GM18867 (cell line): ENCODE measurements around the gene MAP4K4.

Experiments used
- ATAC-seq: cut with Tn5 transposase; IDR thresholded peaks from one replicate; pipeline ENCODE4 v1.9.1; 2021; ENCODE audit warnings: mild to moderate bottlenecking, moderate library complexity; ENCODE audit not compliant: unreplicated experiment

The MAP4K4 gene

DNA sequence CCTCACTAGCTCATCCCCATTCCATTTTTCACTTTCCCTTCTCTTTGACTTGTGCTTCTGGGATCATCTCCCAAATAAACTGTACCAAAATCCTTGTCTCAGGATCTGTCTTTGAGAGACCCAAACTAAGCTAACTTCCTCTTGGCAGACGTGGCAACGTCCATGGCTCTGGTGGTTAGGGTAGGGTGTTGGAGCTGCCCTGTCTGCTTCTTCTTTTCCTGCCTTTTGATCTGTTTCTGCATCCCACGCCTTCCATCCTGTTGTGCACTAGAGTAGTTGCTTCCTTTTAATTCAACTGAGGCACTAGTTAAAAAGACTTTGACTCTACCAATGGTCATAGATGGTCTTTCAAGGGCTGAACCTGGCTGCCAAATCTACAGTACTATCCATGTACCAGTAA, 5.5 kb upstream of the MAP4K4 start:
- no peak for ATAC-seq

DNA sequence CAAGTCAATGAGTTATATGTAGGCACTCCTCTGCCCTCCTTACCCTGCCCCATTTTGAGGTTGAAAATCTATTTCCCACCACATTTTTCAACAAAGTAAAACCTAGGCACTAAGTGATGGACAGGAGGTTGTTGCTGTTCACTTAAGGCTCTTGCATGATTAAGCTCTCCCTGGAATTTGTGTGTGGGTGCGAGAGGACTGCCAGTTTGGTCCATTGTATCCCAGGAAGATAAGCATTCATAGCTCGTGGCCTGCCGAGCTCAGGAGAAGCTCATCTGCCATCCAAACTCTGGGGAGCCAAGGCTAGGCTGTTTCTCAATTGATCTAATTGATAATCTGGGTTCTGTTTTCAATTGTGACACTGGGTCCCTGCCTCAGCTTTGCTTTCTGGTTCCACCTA, 4.7 kb upstream of the MAP4K4 start:
- no peak for ATAC-seq

DNA sequence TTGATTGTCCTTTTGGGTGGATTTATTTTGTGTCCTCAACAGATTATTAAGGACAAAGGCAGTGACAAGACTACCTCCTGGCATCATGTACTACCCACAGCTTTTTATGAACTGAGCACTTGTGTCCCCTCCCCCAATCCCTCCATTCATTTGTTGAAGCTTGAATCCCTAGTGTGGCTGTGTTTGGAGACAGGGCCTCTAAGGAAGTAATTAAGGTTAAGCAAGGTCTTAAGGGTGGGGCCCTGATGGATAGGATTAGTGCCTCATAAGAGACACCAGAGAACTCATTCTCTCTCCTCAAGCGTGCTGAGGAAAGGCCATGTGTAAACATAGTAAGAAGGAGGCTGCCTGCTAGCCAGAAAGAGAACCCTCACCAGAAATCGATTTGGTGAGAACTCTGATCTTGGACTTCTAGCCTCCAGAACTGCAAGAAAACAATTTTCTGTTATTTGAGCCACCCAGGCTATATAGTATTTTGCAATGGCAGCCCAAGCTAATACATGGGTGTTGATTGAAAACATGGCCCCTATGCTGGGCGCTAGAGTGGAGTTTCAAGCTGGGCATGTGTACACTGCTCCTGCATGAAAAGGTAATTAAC, 3.4 kb upstream of the MAP4K4 start:
- no peak for ATAC-seq

DNA sequence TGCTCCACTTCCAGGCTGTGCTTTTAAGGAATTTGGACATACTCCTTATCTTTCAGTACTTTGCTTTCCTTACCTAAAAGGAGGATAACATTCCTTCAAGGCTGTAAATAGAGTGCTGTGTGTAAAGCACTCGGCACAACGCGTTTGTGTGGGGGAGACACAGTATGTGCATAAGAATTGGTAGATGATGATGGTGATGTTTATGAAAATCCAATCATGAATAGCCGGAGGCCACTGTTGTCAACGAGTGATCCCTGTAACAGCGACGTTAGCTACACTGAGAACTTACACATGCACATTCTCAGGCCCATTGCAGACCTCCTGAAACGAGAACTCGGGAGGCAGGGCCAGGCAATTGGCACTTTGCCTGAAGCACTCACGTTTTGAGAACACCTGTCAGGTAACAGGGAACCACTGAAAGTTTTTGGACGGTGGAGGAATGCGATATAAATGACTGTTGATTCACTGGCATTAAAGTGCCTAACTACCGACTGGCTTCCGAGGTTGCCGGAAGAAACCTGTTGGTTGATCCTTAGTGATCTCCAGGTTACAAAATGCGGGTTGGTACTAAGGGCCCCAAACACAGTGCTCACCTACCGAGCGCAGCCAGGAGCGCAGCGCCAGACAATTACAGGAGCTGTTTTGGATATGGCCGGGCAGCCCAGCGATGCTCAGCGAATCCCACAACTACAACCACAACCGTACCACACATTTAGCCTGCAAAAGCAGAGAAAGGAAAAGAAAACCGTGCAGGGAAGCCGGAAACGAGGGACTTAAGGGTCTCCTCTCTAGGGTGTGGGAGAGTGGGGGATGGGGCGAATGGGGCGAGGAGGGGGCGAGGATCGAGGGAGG, 1.0 kb upstream of the MAP4K4 start:
- ATAC-seq, result no peak

DNA sequence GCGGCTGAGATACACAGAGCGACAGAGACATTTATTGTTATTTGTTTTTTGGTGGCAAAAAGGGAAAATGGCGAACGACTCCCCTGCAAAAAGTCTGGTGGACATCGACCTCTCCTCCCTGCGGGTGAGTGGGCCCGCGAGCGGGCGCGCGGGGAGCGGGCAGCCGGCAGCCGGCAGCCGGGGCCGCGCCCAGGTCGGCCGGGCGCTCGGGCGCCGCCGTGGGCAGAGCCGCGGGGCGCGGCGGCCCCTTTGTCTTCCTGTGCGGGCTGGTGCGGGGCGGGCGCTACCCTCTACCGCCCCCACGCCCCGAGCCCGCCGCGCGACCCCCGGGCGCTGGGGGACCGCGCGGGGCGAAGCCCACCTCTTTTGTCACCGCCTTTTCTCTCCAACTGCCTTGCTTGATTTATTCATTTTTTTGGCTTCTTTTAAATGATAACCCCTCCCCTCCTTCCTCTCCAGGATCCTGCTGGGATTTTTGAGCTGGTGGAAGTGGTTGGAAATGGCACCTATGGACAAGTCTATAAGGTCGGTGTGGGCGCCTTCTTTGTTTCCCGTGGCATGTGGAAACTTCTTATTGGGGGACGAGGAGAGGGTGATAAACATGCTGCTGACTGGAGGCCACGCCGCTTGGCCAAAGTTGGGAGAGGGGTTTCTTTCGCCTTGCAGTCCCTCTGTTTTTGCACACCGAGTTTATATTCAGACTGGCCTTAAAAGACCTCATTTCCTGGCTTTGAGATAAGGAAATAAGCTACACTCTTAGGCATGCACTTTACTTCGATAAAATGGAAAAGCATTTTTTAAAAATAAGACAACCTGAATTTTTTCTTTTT, 722 bp downstream of the MAP4K4 start:
- peak; percentile 52 for ATAC-seq

DNA sequence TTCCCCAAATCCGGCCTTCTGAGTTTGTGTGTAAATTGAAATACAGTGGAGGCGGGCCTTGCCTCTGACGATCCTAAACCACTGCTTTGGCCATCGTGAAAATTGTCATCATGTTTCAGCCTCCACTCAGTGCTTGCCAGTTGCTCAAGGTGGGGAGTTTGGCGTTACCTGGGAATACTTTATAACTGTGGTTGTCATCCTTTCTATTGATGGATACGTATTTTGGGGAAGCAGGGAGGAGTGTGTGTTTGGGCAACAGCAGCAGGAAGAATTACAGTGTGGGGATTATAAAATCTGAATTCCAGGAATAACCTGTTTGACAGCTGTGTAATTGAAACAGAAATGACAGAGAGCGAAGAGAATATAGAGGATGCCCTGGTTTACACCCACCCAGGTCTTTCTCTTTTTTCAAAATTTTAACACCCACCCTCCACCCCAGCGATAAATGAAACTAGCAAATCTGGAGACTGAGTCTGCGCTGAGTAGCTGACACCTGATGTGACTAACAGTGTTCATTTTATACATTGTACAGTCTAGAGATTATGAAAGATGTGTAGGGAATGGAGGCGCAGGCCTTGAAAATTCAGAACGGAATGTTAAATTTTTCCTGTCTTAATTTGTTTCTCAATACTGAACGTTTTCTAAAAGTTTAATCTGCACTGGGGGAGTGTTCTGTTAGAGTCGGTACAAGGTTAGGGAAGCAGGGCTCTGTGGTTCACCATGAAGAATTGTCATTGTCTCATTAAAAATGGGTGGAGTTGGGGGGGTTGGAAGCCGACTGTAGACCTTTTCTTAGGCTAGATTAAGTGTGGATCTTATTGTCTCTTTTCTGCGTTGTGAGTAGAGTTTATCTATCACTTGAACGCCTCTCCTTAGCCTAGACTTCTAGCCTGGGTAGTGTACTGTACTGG, 1.6 kb downstream of the MAP4K4 start:
- no peak for ATAC-seq

DNA sequence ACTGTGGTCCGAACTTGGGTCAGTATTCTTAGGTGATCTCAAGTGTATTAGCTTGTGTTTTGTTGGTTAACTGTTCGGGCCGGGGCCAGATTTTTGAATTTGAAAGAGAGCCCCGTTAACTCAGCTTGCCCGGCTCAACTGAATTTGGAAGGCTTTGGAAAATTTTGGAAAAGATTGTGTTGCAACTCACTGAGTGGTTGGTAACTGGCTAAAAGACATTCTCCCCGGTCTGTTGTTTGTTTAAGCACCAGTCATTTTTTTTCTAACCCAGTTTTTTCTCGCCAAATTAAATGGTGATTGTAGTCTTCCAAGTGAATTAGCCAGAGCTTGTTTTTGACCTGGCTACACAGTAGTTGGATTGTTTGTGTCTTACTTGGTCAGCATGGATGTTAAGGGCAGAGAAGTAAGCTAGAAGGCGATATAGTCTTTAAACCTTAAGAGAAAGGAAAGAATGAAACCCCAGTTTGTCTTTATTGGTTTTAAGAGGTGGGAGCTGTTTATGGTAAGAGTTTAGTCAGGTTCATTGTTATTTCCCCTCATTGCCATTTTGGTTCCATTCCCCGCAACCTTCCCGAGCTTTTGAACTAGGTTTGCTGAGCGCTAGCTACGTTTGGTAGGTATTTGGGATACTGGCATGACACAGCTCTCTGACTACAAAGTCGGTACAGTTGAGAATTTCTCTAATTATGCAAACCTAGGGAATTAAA, 2.4 kb downstream of the MAP4K4 start:
- no peak for ATAC-seq

DNA sequence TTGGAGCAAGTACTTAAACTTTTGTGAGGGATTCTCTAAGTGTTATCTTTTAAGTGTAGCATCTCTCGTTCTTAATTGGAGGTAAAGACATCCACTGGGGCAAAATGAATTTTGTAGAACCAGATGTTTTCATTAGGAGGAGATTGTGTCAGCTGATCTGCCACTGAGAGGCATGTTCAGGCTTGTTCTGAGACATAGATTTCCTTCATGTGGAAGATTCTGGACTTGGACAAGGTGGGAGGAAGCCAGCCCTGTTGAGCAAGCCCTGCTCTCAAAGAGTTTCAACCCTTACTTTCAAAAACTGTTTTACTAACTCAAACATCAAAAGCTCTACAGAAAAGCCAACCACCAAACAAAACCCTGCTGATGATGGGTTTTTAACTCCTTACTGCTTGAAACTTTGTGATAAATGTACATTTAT, 6.5 kb downstream of the MAP4K4 start:
- peak; percentile 18 for ATAC-seq

DNA sequence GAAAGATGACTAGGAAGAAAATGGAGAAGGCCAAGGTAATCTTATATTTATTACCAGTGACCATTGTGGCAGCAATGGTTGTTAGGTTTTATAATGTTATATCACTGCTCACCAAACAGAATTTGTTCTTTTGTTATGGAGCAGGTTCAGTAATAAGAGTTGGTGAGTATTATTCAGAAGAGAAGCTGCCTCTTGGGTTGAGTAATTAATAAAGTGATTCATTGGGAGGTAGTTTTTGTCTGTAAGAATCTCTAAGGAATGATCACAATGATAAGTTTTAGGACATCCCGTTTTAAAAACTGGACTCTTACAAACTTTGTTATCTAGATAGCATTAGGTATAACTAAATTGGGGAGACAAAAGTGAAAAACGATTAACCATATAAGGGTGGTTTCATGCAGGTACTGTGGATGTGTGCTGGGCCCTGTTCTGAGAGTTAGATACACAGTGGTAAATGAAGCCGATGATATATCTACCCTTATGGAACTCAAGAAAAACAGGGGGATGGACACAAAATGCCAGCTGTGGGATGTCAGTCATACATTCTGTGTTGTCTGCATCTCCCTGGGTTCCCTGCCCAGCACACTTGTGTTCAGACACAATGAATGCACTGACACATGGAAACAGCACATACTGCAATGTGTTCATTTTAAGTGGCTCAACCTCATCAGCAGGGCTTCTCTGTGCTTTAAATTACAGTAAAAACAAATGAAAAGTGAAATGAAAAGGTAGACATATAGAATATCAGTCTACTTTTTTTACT, 7.5 kb downstream of the MAP4K4 start:
- no peak for ATAC-seq

DNA sequence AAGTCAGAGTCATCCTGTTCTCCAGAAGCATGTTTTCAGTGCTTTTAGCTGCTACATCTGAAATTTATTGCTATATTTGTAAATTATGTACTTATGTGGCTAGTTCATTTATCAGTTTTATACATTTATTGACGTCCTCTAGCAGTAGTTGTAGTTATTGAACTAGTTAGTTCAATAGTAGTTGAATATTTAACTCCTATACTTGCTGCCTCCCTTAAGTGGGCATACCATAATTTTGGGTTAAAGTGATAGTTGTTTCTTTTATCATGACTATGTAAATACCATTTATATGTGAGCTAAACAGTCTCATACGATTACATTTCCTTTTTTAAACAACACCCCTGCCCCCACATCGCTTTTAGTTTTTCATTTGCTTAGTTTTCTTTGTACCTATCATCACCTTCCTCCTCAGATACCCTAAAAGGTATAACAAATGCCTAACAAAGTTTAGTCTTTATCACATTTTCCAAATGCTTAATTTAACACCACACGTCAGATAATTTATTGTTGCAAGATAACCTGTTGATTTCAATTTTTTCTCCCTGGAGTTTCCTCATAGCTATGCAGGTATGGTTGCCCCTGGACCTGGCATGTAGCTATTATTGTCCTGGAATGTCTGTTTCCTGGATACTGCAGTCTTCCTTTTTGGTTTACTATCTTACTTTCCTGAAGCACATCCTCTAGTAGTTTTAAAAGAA, 8.8 kb downstream of the MAP4K4 start:
- no peak for ATAC-seq

DNA sequence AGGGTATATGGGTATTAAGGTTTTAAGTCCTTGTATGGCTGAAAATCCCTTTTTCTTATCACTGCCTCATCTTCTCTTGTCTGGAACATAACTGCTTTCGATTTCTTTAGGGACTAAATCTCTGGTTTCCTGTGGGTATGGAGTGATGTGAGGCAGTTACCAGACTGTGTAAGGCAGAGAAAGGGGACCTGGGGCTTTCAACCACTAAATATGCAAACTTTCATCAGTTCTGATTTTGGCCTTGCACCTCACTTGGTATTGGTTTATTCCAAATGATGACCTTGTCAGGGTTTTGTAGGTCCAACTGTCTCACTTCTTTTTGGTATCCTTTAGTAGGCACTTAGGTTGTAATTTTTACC, 9.3 kb downstream of the MAP4K4 start:
- ATAC-seq, result peak; percentile 56

DNA sequence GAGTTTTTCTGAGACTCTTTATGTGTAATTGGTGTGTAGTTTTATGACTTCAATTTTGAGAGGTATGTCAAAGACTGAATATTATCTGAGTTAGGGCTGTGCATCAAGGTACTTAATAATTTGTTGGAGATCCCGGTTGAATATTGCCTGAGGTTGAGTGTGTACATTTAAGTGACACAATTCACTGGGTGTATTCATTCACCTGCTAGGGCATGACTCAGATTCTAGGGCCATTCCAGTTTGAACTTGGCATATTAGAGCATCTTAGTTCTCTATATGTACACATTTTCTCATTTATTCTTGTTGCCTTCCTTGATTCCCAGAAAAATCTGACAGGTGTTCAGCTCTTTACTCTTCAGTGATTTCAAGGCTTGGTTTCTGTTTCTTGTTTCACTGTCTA, 12.5 kb downstream of the MAP4K4 start:
- no peak for ATAC-seq

DNA sequence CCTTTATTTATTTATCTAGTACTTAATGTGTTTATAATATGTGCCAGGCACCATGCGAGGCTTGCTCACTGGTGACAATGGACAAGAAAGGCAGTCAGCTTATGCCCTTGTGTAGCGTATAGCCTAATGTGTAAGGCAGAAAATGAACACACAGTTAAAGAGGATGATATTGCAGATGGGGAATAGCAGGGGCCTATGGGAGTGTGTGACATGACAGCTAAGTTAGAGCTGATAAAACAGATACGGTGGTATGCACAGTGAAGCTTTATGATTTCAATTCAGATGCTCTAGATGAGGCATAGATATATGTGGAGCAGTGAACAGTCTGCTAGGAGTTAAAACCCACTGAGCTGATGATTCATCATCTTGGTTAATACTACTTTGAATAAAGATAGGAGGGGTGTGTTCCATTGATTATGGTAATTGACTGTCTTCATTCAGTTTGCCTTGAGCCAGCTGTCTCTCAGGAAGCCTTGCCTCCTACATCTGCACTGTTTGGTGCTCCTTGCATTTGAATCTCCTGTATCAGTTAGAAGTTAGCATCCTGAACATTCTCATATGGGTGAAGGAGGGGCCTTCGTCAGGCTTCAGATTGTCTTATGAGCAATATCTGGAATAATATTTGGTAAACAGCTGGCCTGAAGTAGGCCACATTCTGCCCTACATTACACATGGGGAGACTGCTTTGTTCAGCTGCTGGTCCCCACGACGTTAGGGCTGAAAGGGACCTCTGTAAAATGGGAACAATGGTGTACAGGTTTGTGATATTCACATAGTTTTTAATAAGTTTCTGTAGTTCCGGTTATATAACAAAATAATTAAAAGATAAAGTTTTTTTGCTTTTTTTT, 13.2 kb downstream of the MAP4K4 start:
- no peak for ATAC-seq

DNA sequence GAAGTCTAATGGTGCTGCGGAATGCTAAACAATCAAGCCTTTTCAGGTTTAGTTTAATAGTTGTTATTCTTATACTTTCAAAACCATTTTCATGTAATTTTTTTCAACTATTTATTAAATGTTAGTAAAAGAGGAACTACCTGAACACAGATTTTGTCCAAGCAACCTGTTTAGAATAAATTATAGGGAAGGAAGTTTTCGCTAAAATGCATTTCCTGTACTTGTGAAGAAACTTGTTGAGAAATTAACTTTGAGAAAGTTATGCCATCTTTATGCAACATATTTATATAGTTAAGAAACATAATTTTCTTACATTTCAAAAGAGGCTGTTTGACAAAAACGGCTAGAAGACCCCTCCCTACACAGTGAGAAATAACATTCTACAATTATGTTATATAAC, 16.6 kb downstream of the MAP4K4 start:
- no peak for ATAC-seq

DNA sequence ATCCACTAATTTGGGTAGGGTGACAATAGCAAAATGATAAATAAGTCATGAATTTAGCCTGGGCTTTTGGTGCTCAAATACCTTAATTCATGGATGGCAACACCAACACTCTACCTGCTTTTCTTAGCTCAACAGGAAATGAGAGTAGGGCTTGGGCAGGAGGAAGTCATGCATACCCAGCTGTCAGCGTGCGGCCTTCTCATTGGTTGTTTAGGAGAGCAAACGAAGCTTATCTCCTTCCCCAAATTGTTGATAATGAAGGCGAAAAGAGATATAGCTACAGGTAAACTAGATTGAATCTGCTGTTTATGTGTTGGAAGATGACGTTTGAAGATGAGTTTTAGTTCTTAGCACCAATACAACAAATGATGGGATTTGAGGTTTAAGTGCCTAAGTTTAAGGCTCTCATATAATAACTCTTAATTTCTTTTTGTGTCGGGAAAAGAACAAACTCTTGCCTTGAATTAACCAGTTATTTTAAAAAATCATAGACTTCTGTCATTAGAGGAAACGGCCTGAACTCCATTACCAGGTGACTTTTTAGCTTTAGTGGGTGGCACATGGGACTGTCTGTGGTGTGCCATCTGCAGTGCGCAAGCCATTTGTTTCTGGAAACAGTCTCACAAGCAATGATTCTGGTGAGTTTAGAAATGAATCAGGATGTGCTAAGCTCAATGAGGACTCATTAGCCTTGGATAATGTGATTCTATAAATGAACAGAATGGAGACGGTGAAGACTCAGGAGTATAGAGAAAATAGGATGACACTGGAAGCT, 19.8 kb downstream of the MAP4K4 start:
- ATAC-seq, result peak; percentile 79

DNA sequence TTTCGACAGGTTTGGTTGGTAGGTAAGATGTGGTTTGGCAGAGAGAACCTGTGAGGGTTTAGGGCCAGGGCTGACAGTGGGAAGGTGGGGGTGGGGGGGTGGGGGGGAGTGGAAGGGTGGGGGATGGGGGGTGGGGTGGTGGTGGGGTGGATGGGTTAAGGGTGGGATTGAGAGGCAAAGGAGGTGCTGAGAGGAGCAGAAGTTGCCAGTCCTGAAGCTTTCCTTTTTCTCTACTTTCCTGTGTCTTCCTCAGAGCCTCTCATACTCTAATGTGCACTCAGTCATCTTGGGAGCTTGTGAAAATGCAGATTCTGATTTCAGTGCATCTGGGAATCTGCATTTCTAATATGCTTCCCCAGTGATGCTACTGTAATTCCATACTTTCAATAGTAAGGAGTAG, 21.0 kb downstream of the MAP4K4 start:
- no peak for ATAC-seq

DNA sequence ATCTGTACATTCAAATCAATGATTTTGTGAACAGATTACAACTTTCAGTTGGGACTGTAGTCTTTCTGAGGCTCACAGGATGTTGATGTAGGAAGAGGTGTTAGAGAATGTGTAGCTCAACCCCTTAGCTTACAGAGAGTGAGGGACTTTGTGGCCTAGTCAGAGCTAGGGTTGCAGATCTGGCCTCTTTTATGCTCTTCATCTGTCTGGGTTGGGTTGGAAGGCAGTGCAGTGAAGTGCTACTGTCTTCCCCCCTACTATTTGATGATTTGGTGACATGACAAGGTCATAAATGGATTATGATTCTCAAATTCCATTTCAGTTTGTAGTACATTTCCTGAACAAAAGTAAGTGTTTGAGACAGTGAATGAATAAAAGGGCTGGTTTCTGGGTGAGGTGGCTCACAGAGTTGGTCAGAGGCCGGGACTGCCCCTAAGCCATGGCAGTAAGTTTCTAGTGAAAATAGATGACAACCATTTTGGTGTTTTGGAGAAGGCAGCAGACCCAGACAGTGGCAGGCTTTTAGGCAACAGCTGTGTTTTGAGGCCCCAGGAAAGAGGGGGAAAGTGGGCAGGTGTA, 21.6 kb downstream of the MAP4K4 start:
- ATAC-seq, result no peak
